Measurements from ENCODE around the gene ERN1.
"Not testable (repeated sequence)": the region's sequence is repeated elsewhere in the genome, so short reads cannot be mapped to it uniquely, and the experiment has no call there.

The ERN1 gene

GRCh38 chr17:64025732-64026294 lies 104.1 kb downstream of the ERN1 start:
- peak; percentile 96 for DNase-seq (ENCODE audit: low spot score)

GRCh38 chr17:64024781-64025731 lies 104.9 kb downstream of the ERN1 start:
- DNase-seq (ENCODE audit: low spot score) = peak; percentile 82

- peak; percentile 75 for DNase-seq (ENCODE audit: low spot score)
Observed at GRCh38 chr17:64024215-64024654, 105.7 kb downstream of the ERN1 start.

GRCh38 chr17:64022611-64023063 lies 107.3 kb downstream of the ERN1 start:
- peak; percentile 40 for DNase-seq (ENCODE audit: low spot score)

GRCh38 chr17:64020056-64020766 lies 109.7 kb downstream of the ERN1 start, which contains the start of gene ICAM2:
Gene ICAM2, minus strand, starts transcription at chr17:64020633. Its CDS starts 13,942 bp downstream, at chr17:64006691.
- peak; percentile 61 for DNase-seq (ENCODE audit: low spot score)

- DNase-seq (ENCODE audit: low spot score) = peak; percentile 25
Observed at GRCh38 chr17:64019551-64019961, 110.4 kb downstream of the ERN1 start.

GRCh38 chr17:64017381-64017980 lies 112.5 kb downstream of the ERN1 start:
- no peak for DNase-seq (ENCODE audit: low spot score)

GRCh38 chr17:64016974-64017373 lies 113.0 kb downstream of the ERN1 start:
- no peak for DNase-seq (ENCODE audit: low spot score)

GRCh38 chr17:64016231-64016784 lies 113.6 kb downstream of the ERN1 start:
- peak; percentile 63 for DNase-seq (ENCODE audit: low spot score)

GRCh38 chr17:64015447-64015846 lies 114.5 kb downstream of the ERN1 start:
- DNase-seq (ENCODE audit: low spot score) = no peak

- DNase-seq (ENCODE audit: low spot score) = no peak
Observed at GRCh38 chr17:64009571-64010402, 120.2 kb downstream of the ERN1 start.

GRCh38 chr17:64008830-64009229 lies 121.1 kb downstream of the ERN1 start:
- no peak for DNase-seq (ENCODE audit: low spot score)

- no peak for DNase-seq (ENCODE audit: low spot score)
Observed at GRCh38 chr17:64008346-64008745, 121.6 kb downstream of the ERN1 start.

GRCh38 chr17:64007838-64008282 lies 122.1 kb downstream of the ERN1 start:
- no peak for DNase-seq (ENCODE audit: low spot score)

GRCh38 chr17:64007089-64007837 lies 122.7 kb downstream of the ERN1 start:
- not testable (repeated sequence) for DNase-seq (ENCODE audit: low spot score)

GRCh38 chr17:64006361-64007088 lies 123.4 kb downstream of the ERN1 start:
- DNase-seq (ENCODE audit: low spot score) = peak; percentile 91

GRCh38 chr17:64005734-64006167 lies 124.2 kb downstream of the ERN1 start:
- peak; percentile 88 for DNase-seq (ENCODE audit: low spot score)

- no peak for DNase-seq (ENCODE audit: low spot score)
Observed at GRCh38 chr17:64004903-64005733, 124.8 kb downstream of the ERN1 start.

Data from hematopoietic multipotent progenitor cell treated with erythropoietin and hydrocortisone succinate and interleukin-3 and kit ligand, for 17 days (in vitro differentiated cells).